ENCODE measurements around the gene OR4C46.
"Not testable (repeated sequence)": the region's sequence is repeated elsewhere in the genome, so short reads cannot be mapped to it uniquely, and the experiment has no call there.

DNA sequence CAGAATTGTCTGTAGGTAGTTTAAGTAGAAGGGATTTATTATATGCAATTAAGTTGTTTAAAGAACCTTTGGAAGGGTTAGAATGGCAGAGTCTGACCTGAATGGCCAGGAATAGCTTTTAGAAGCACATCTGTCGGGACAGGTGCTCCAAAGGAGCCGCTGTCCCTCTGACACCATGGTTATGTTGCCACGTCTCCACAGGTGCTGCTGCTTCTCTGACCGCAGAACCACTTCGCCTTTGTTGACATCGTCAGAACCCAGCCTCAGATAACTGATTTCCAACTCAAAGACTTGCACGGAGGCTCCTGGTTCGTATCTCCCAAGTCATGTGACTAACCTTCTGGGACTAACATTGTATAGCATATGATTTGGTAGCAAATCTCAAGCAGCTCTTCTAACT lies 41.8 kb upstream of the OR4C46 start:
- TF ChIP-seq CTCF (IDR thresholded peaks at IDR 0.05); EZH2 (IDR thresholded peaks at IDR 0.05; ENCODE audit: borderline replicate concordance, insufficient read depth, low read depth, low read length, poor library complexity, severe bottlenecking): not testable (repeated sequence)

All from B cell (primary cell).